ENCODE measurements around the gene OR52I1.

Gene OR52I1, protein sequence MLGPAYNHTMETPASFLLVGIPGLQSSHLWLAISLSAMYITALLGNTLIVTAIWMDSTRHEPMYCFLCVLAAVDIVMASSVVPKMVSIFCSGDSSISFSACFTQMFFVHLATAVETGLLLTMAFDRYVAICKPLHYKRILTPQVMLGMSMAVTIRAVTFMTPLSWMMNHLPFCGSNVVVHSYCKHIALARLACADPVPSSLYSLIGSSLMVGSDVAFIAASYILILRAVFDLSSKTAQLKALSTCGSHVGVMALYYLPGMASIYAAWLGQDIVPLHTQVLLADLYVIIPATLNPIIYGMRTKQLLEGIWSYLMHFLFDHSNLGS

DNA sequence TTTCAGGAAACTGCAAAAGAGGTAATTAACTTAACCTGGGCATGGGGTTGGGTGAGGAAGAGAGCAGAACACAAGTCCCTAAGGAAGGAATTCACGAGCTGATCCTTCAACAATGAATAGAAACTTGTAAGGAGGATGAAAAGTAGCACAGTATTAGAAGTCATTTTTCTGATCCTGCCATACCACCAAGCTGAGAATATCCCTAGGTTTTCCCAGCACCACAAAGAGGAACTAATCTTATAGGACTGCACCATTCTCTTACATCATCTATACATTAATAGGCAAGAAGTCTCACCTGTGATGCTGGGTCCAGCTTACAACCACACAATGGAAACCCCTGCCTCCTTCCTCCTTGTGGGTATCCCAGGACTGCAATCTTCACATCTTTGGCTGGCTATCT lies at the start of gene OR52I1:
Gene OR52I1 (plus strand): TSS at position 301 of the 400 bp plus-strand sequence. CDS start 0 bp downstream, at position 301.
- no peaks in the 10 kb centered on the region for H3K9me3 Mint-ChIP-seq (ENCODE audit: low read depth)
- H3K27me3 Mint-ChIP-seq = no peaks in the 10 kb centered on the region
- H3K4me1 Mint-ChIP-seq (ENCODE audit: low read depth) = no peaks in the 10 kb centered on the region
- peaks cover 14% of the 10 kb centered on the region for H3K36me3 Mint-ChIP-seq
- H3K4me3 Mint-ChIP-seq = no peak within 1 kb of the TSS
- H3K27ac Mint-ChIP-seq = no peak within 1 kb of the TSS

DNA sequence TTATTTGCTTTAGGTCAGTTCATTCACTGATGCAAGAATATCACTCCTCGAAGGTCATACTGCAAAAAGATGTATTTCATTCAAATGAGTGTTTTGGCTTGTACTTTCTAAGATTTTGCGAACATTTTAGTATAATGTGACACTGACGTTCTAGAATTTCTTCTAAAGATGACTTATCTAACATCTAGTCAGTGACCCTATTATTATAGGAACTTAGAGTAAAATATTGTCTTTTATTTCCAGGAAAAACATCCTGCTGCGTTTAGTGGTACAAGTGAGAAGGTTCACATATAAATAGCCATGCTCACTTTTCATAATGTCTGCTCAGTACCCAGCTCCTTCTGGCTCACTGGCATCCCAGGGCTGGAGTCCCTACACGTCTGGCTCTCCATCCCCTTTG lies 48.9 kb upstream of the OR52I1 start, which contains the start of gene OR52M1:
Gene OR52M1 (plus strand): TSS at position 301 of the 400 bp plus-strand sequence. CDS start 0 bp downstream, at position 301.
- Mint-ChIP-seq H3K4me1 (ENCODE audit: low read depth) (no peaks in the 10 kb centered on the region), H3K27me3 (no peaks in the 10 kb centered on the region), H3K27ac (no peak within 1 kb of the TSS), H3K36me3 (no peaks in the 10 kb centered on the region), H3K9me3 (ENCODE audit: low read depth) (no peaks in the 10 kb centered on the region), H3K4me3 (no peak within 1 kb of the TSS)

DNA sequence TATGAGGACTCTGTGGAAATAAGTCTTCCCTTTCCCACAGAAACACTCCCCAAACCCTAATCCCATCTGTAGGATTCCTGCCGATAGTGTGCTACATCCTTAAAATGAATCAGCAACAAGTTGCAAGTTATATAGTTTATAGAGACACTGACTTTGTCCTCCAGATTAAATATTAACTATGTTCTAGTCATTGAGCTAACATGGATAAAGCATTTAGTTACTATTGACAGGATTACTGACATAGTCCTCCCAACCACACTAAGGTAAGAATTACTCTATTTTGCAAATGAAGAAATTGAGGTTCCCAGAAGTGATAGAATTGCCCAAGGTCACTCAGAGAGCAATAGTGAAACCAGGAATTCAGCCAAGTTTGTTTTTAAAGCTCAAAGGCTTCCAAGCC lies 47.0 kb upstream of the OR52I1 start:
- Mint-ChIP-seq H3K4me1 (ENCODE audit: low read depth) (no peaks in the 10 kb centered on the region), H3K36me3 (no peaks in the 10 kb centered on the region), H3K27ac (no peak overlapping the region), H3K9me3 (ENCODE audit: low read depth) (no peaks in the 10 kb centered on the region), H3K4me3 (no peak overlapping the region), H3K27me3 (peaks cover 4% of the 10 kb centered on the region)

DNA sequence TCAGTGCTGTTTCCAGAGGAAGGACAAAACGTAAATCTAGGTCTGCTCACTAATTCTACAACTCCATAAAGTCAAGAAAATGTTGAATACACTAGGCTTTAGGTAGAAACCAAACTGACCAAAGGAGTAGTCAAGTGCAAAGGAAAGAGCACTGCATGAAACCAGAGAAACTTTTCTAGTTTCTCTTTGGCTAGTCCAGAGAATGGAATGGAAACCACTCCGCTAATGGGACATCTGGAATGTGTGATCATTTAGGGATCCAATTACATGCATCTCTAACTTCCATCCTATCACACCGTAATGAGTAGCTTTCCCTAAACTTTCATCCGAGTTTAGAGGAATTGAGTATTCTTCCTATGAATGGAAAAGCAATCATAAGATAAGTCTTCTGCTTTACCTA lies 46.4 kb upstream of the OR52I1 start:
- no peaks in the 10 kb centered on the region for H3K4me1 Mint-ChIP-seq (ENCODE audit: low read depth)
- H3K27ac Mint-ChIP-seq = no peak overlapping the region
- H3K9me3 Mint-ChIP-seq (ENCODE audit: low read depth) = no peaks in the 10 kb centered on the region
- H3K36me3 Mint-ChIP-seq = no peaks in the 10 kb centered on the region
- no peak overlapping the region for H3K4me3 Mint-ChIP-seq
- peaks cover 4% of the 10 kb centered on the region for H3K27me3 Mint-ChIP-seq

DNA sequence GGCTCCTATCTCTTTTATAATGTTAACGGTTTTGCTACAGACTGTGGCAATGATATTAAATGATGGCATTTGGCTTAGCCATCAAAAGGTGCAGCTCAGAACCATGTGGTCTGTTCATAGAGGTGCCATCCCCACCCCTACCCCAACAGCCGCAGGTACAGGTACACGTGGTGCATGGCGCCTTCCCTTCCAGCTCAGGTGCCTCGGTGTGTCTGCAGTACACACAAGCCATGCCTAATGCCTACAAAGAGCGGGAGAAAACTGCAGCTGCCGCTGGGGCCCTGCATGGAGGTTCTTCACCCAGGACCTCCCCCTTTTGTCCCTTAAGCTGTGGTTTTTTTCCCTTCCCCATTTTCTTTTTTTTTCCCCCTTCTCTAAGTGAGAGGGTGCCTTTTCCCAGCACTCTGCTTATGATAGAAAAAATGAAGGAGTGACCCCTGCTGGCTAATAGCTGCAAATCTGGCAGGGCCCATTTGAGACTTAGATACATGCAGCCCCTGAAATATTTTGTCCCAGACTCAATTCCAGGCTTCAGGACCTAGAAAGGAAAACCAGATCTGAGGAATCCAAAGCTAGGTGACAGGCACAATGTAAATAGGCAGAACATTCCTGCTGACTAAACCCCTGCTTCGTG lies 42.4 kb upstream of the OR52I1 start:
- H3K27ac Mint-ChIP-seq = no peak overlapping the region
- no peaks in the 10 kb centered on the region for H3K9me3 Mint-ChIP-seq (ENCODE audit: low read depth)
- H3K4me1 Mint-ChIP-seq (ENCODE audit: low read depth) = no peaks in the 10 kb centered on the region
- no peaks in the 10 kb centered on the region for H3K36me3 Mint-ChIP-seq
- H3K27me3 Mint-ChIP-seq = peaks cover 11% of the 10 kb centered on the region
- H3K4me3 Mint-ChIP-seq = no peak overlapping the region

DNA sequence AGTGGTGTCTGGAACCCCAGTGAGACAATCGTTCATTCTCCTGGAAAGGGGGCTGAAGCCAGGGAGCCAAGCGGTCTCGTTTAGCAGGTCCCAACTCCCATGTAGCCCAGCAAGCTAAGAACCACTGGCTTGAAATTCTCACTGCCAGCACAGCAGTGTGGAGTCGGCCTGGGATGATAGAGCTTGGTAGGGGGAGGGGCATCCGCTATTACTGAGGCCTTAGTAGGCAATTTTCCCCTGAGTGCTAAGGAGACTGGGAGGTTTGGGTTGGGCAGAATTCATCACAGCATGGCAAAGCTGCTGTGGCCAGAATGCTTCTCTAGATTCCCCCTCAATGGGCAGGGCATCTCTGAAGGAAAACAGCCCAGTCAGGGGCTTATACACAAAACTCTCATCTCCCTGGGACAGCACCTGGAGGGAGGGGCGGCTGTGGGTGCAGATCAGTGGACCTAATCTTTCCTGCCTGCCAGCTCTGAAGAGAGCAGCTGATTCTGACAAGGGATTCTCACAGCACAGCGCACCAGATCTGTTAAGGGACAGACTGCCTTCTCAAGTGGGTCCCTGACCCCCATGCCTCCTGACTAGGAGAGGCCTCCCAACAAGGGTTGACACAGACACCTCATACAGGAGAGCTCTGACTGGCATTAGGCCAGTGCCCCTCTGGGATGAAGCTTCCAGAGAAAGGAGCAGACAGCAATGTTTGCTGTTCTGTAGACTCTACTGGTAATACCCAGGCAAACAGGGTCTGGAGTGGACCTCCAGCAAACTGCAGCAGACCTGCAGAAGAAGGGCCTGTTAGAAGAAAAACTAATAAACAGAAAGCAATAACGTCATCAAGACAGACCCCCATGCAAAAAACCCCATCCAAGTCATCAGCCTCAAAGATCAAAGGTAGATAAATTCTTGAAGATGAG lies 34.1 kb upstream of the OR52I1 start:
- Mint-ChIP-seq H3K36me3 (no peaks in the 10 kb centered on the region), H3K4me1 (ENCODE audit: low read depth) (no peaks in the 10 kb centered on the region), H3K9me3 (ENCODE audit: low read depth) (peaks cover 6% of the 10 kb centered on the region), H3K27ac (no peak overlapping the region), H3K27me3 (peaks cover 13% of the 10 kb centered on the region), H3K4me3 (no peak overlapping the region)

DNA sequence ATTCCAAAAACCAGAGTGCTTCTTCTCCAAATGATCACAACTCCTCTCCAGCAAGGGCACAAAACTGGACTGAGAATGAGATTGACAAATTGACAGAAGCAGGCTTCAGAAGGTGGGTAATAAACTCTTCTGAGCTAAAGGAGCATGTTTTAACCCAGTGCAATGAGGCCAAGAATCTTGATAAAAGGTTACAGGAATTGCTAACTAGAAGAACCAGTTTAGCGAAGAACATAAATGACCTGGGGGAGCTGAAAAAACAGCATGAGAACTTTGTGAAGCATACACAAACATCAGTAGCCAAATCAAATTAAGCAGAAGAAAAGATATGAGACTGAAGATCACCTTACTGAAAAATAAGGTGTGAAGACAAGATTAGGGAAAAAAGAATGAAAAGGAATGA lies 33.4 kb upstream of the OR52I1 start:
- Mint-ChIP-seq H3K27ac (no peak overlapping the region), H3K9me3 (ENCODE audit: low read depth) (peaks cover 6% of the 10 kb centered on the region), H3K4me3 (no peak overlapping the region), H3K36me3 (no peaks in the 10 kb centered on the region), H3K4me1 (ENCODE audit: low read depth) (no peaks in the 10 kb centered on the region), H3K27me3 (peaks cover 13% of the 10 kb centered on the region)

DNA sequence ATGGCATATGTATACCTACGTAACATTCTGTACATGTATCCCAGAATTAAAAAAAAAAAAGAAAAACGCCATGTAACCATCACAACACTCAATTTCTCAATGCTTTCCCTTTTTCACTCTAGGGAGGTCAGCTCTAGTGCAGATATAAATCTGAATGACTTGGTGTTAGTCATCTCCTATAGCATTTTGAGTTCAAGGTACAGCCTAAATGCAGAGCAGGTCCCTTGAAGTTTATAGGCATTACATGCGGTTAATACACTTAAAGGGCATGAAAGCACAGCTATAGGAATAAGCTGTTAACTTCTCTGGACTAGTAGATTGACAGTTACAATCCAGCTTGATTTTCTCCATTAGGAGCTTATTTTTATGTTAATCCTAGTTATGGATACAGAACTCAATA lies 28.5 kb upstream of the OR52I1 start:
- no peaks in the 10 kb centered on the region for H3K36me3 Mint-ChIP-seq
- no peaks in the 10 kb centered on the region for H3K4me1 Mint-ChIP-seq (ENCODE audit: low read depth)

DNA sequence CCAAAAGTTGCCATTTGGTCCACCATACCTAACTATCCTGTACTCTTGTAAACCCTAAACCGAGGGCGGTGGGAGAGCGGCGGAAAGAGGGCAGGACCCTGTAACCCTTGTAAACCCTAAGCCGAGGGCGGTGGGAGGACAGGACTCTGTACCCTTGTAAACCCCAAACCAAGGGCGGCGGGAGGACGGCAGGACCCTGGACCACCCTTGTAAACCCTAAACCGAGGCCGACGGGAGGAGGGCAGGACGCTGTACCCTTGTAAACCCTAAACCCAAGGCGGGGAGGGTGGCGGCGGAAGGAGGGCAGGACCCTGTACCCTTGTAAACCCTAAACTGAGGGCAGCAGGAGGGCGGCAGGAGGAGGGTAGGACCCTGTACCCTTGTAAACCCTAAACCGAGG lies 24.8 kb upstream of the OR52I1 start:
- Mint-ChIP-seq H3K36me3 (no peaks in the 10 kb centered on the region), H3K27me3 (peaks cover 6% of the 10 kb centered on the region), H3K4me1 (ENCODE audit: low read depth) (no peaks in the 10 kb centered on the region), H3K9me3 (ENCODE audit: low read depth) (peaks cover 3% of the 10 kb centered on the region), H3K4me3 (no peak overlapping the region), H3K27ac (no peak overlapping the region)

More for the DNA sequence above, 28.5 kb upstream of the OR52I1 start:
- H3K9me3 Mint-ChIP-seq (ENCODE audit: low read depth) = peaks cover 6% of the 10 kb centered on the region
- no peak overlapping the region for H3K27ac Mint-ChIP-seq
- H3K27me3 Mint-ChIP-seq = peaks cover 11% of the 10 kb centered on the region
- no peak overlapping the region for H3K4me3 Mint-ChIP-seq

DNA sequence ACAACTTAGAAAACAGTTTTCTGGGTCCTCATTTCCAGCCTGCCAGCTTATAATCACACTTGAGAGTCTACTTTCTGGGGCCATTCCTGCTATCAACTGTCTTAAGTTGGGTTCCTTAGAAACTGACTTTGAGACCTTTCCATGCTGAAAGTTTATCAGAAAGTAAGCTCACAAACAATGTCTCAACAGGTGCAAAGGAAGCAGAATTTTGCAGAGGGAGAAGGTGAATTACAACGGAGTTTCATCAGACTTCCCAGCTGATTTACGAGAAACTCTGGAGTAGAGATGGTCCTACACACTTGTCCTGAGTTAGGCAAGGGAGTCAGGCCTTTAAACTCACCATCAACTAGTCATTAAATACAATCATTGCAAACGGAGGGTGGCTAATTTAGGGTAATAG lies 17.0 kb upstream of the OR52I1 start:
- Mint-ChIP-seq H3K27me3 (peaks cover 18% of the 10 kb centered on the region), H3K4me3 (no peak overlapping the region), H3K9me3 (ENCODE audit: low read depth) (no peaks in the 10 kb centered on the region), H3K36me3 (no peaks in the 10 kb centered on the region), H3K4me1 (ENCODE audit: low read depth) (peaks cover 5% of the 10 kb centered on the region), H3K27ac (no peak overlapping the region)

DNA sequence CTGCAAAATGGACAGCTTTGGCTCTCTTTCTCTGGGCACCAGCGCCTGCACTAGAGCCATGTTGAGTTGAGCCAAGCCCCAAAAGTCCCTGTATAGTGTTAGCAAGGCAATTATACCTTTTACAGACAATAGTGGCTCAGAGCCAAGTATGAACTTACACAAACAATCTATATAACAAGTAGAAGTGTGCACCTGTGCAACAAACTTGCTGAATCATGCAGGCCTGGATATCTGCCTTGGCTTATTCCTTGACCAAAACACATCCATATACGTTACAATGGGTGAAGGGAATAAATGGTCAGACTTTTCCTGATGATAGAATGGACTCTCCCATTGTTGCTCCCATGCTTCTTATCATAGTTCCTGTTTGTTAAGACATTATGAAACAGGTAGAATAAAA lies 16.1 kb upstream of the OR52I1 start:
- Mint-ChIP-seq H3K4me1 (ENCODE audit: low read depth) (peaks cover 5% of the 10 kb centered on the region), H3K27me3 (peaks cover 21% of the 10 kb centered on the region), H3K4me3 (no peak overlapping the region), H3K27ac (no peak overlapping the region), H3K9me3 (ENCODE audit: low read depth) (no peaks in the 10 kb centered on the region), H3K36me3 (peaks cover 2% of the 10 kb centered on the region)

DNA sequence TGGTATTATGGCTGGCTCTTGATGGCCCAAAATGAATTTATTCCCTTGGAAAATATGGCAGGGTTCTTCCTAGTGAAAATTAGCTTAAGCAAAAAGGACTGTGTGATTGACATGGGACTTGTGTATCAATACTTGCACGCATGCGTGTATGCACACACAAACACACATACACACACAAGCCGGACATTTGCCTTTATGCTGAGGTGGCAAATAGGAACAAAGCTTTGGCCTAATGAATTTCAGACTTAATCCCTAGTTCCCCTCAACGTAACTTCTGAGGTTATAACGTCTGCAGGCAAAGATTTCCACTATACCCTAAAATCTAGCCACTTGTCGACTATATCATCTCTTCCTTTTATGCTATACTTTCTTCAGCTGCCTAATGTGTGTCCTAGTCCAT lies 15.2 kb upstream of the OR52I1 start:
- no peak overlapping the region for H3K4me3 Mint-ChIP-seq
- peaks cover 5% of the 10 kb centered on the region for H3K4me1 Mint-ChIP-seq (ENCODE audit: low read depth)
- no peaks in the 10 kb centered on the region for H3K9me3 Mint-ChIP-seq (ENCODE audit: low read depth)
- no peak overlapping the region for H3K27ac Mint-ChIP-seq
- peaks cover 3% of the 10 kb centered on the region for H3K36me3 Mint-ChIP-seq
- H3K27me3 Mint-ChIP-seq = peaks cover 25% of the 10 kb centered on the region

DNA sequence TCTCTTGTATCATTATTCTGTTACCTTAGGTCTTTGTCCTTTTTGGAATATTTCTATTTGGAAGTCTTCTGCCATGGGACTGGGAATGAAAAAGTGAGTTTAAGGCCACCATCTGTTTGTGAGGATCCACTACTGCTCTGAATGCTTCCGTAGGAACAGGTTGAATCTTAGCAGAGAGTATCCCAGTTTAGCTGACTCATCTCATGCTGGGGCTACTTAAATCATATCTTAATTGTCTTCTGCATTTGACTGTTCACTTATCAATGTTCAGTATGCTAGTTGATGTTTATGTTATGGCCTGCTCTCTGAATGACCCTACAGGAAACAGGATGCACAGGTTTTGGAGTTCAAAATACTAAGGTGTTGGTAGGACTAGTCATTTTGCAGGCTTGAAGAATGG lies 13.7 kb upstream of the OR52I1 start:
- H3K27me3 Mint-ChIP-seq = peaks cover 29% of the 10 kb centered on the region
- H3K4me1 Mint-ChIP-seq (ENCODE audit: low read depth) = peaks cover 5% of the 10 kb centered on the region
- H3K36me3 Mint-ChIP-seq = peaks cover 3% of the 10 kb centered on the region
- H3K4me3 Mint-ChIP-seq = no peak overlapping the region
- no peaks in the 10 kb centered on the region for H3K9me3 Mint-ChIP-seq (ENCODE audit: low read depth)
- H3K27ac Mint-ChIP-seq = no peak overlapping the region

DNA sequence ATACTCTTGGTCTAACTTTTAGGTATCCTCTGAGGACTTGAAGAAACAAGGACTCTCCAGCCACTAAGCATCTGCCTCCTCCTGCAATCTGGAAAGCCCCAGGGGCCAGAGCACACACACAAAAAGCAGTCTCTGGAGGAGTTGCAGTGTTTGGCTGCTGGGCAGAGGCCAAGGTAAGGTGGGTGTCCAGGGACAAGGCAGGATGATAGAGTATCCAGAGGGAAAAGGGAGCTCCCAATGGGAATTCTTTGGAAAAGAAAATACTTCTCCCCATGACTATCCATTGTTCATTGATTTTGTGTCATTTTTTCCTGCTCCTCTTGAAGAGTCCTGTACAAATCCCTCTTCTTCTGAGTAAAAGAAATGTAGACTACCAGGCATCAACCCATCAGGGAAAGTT lies 12.4 kb upstream of the OR52I1 start, which contains the start of gene OR52I2:
Gene OR52I2 (plus strand): TSS at position 301 of the 400 bp plus-strand sequence.
- no peaks in the 10 kb centered on the region for H3K4me1 Mint-ChIP-seq (ENCODE audit: low read depth)
- H3K4me3 Mint-ChIP-seq = no peak within 1 kb of the TSS
- H3K27me3 Mint-ChIP-seq = peaks cover 33% of the 10 kb centered on the region
- H3K9me3 Mint-ChIP-seq (ENCODE audit: low read depth) = no peaks in the 10 kb centered on the region
- no peak within 1 kb of the TSS for H3K27ac Mint-ChIP-seq
- H3K36me3 Mint-ChIP-seq = peaks cover 3% of the 10 kb centered on the region

DNA sequence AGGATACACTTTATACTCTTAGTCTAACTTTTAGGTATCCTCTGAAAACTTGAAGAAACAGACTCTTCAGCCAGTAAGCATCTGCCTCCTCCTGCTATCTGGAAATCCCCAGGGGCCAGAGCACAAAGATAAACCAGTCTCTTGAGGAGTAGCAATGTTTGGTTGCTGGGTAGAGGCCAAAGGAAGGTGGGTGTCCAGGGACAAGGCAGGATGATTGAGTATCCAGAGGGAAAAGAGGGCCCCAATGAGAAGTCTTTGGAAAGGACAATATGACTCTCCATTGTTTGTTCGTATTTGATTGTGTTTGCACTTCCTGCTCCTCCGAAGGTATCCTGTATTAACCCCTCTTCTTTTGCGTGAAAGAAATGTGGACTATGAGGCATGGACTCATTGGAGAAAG lies 4.8 kb upstream of the OR52I1 start:
- no peak overlapping the region for H3K27ac Mint-ChIP-seq
- H3K27me3 Mint-ChIP-seq = peaks cover 14% of the 10 kb centered on the region
- no peaks in the 10 kb centered on the region for H3K9me3 Mint-ChIP-seq (ENCODE audit: low read depth)
- peaks cover 3% of the 10 kb centered on the region for H3K36me3 Mint-ChIP-seq
- H3K4me3 Mint-ChIP-seq = no peak overlapping the region
- no peaks in the 10 kb centered on the region for H3K4me1 Mint-ChIP-seq (ENCODE audit: low read depth)

Data from activated naive CD8-positive, alpha-beta T cell (primary cell).